Gastroesophageal sphincter (tissue), 3 donors: ENCODE data around the gene EPRS1.

Source experiments
- CTCF ChIP-seq, 4 experiments: fragments of 200-600 bp in 2 of 4; fragments of 450-650 bp in 2 of 4; sonication (generic) in 1 of 4; IDR thresholded peaks; one replicate each; pipeline ENCODE4 v1.5.1; 2017 to 2019; ENCODE audit warnings: antibody characterized with exemption in 4 of 4, mild to moderate bottlenecking in 2 of 4, moderate library complexity in 2 of 4
- EP300 ChIP-seq: sonication (generic); formaldehyde crosslinking; IDR thresholded peaks from one replicate; pipeline ENCODE4 v1.6.1; 2017; ENCODE audit warnings: antibody characterized with exemption, mild to moderate bottlenecking
- POLR2A ChIP-seq, 2 donors: fragments of 450-650 bp; IDR thresholded peaks; one replicate each; pipeline ENCODE4 v1.6.1; 2017; ENCODE audit warnings: antibody characterized with exemption in 2 of 2, mild to moderate bottlenecking in 2 of 2, moderate library complexity in 1 of 2

GRCh38 chr1:220092694-220093093 is 46.4 kb upstream of the EPRS1 start:
- TF ChIP-seq POLR2A (IDR thresholded peaks at IDR 0.05): no peak
- no peak for TF ChIP-seq EP300
- TF ChIP-seq CTCF (IDR thresholded peaks at IDR 0.05): no peak
